Liver (tissue), 9 donors: ENCODE results near the gene ATP6V1F. TPM values are rescaled to one million over a fixed set of nuclear protein-coding genes. Genes with fewer than 3 reads are reported as not detected.

Experiments used
- DNase-seq: peaks from one replicate; pipeline ENCODE4 v3.0.0-alpha.2; 2017; ENCODE audit warnings: low spot score
- H3K27ac ChIP-seq, 2 donors: one replicate each; pipeline ENCODE4 v1.7.0; 2013; ENCODE audit warnings: inconsistent platforms in 2 of 2, low read length in 2 of 2, control low read depth in 1 of 2, low read depth in 1 of 2, mild to moderate bottlenecking in 1 of 2
- H3K27me3 ChIP-seq, 4 donors: one replicate each; pipeline versions ENCODE4 v1.6.1 to v1.7.0; 2013; ENCODE audit warnings: low read length in 3 of 4, inconsistent platforms in 1 of 4, mild to moderate bottlenecking in 1 of 4, moderate library complexity in 1 of 4; ENCODE audit not compliant: control insufficient read depth in 4 of 4, insufficient read depth in 4 of 4
- H3K36me3 ChIP-seq, 4 donors: one replicate each; pipeline versions ENCODE4 v1.6.1 to v1.7.0; 2013; ENCODE audit warnings: low read length in 3 of 4, mild to moderate bottlenecking in 3 of 4, low read depth in 1 of 4, moderate library complexity in 1 of 4; ENCODE audit not compliant: control insufficient read depth in 4 of 4, insufficient read depth in 3 of 4
- H3K4me1 ChIP-seq, 4 donors: one replicate each; pipeline versions ENCODE4 v1.6.1 to v1.7.0; 2013; ENCODE audit warnings: low read length in 3 of 4, mild to moderate bottlenecking in 3 of 4, moderate library complexity in 1 of 4; ENCODE audit not compliant: control insufficient read depth in 4 of 4, insufficient read depth in 4 of 4
- H3K4me3 ChIP-seq, 3 donors: one replicate each; pipeline versions ENCODE4 v1.6.1 to v1.7.0; 2013; ENCODE audit warnings: low read length in 3 of 3, control low read depth in 1 of 3, low read depth in 1 of 3, mild to moderate bottlenecking in 1 of 3
- H3K9ac ChIP-seq, 2 donors: one replicate each; pipeline ENCODE4 v1.7.0; 2013; ENCODE audit warnings: low read length in 2 of 2, mild to moderate bottlenecking in 2 of 2, moderate library complexity in 2 of 2, control low read depth in 1 of 2, low read depth in 1 of 2
- H3K9me3 ChIP-seq, 4 donors: one replicate each; pipeline versions ENCODE4 v1.6.1 to v1.7.0; 2013; ENCODE audit warnings: low read length in 3 of 4; ENCODE audit not compliant: control insufficient read depth in 4 of 4
- ATF3 ChIP-seq: IDR thresholded peaks from 2 replicates; pipeline ENCODE4 v1.6.1; 2016; ENCODE audit warnings: antibody characterized with exemption
- CTCF ChIP-seq: fragments of 150-350 bp; IDR thresholded peaks from 2 replicates; pipeline ENCODE4 v1.5.1; 2017; ENCODE audit warnings: improper control_type of control experiment, low read depth, low read length; ENCODE audit not compliant: missing input control
- EGR1 ChIP-seq, 2 donors: IDR thresholded peaks; 2 replicates each; pipeline ENCODE4 v1.6.1; 2016 to 2018; ENCODE audit warnings: antibody characterized with exemption in 2 of 2, low read depth in 2 of 2
- FOXA1 ChIP-seq: IDR thresholded peaks from 2 replicates; pipeline ENCODE4 v1.6.1; 2016; ENCODE audit warnings: antibody characterized with exemption
- FOXA2 ChIP-seq: IDR thresholded peaks from 2 replicates; pipeline ENCODE4 v1.6.1; 2016; ENCODE audit warnings: antibody characterized with exemption
- GABPA ChIP-seq, 2 donors: IDR thresholded peaks in 1 of 2; conservative IDR thresholded peaks in 1 of 2; 2 replicates each; pipeline ENCODE4 v1.6.1; 2016; ENCODE audit warnings: antibody characterized with exemption in 2 of 2, mild to moderate bottlenecking in 1 of 2, moderate library complexity in 1 of 2
- HNF4A ChIP-seq, 2 donors: conservative IDR thresholded peaks; 2 replicates each; pipeline ENCODE4 v1.6.1; 2016; ENCODE audit warnings: antibody characterized with exemption in 2 of 2, mild to moderate bottlenecking in 2 of 2
- HNF4G ChIP-seq: IDR thresholded peaks from 2 replicates; pipeline ENCODE4 v1.6.1; 2016; ENCODE audit warnings: antibody characterized with exemption
- JUND ChIP-seq, 2 donors: IDR thresholded peaks; 2 replicates each; pipeline ENCODE4 v1.6.1; 2016; ENCODE audit warnings: antibody characterized with exemption in 2 of 2
- MAX ChIP-seq: IDR thresholded peaks from 2 replicates; pipeline ENCODE4 v1.6.1; 2016; ENCODE audit warnings: antibody characterized with exemption
- NR2F2 ChIP-seq: IDR thresholded peaks from 2 replicates; pipeline ENCODE4 v1.6.1; 2016; ENCODE audit warnings: antibody characterized with exemption
- RAD21 ChIP-seq, 2 donors: IDR thresholded peaks; 2 replicates each; pipeline ENCODE4 v1.6.1; 2016; ENCODE audit warnings: antibody characterized with exemption in 2 of 2, mild to moderate bottlenecking in 2 of 2
- REST ChIP-seq: IDR thresholded peaks from 2 replicates; pipeline ENCODE4 v1.6.1; 2016; ENCODE audit warnings: antibody characterized with exemption, mild to moderate bottlenecking
- RXRA ChIP-seq, 2 donors: IDR thresholded peaks; 2 replicates each; pipeline ENCODE4 v1.6.1; 2017 to 2018; ENCODE audit warnings: antibody characterized with exemption in 2 of 2, mild to moderate bottlenecking in 1 of 2
- SP1 ChIP-seq: IDR thresholded peaks from 2 replicates; pipeline ENCODE4 v1.6.1; 2018; ENCODE audit warnings: antibody characterized with exemption, mild to moderate bottlenecking
- YY1 ChIP-seq: IDR thresholded peaks from 2 replicates; pipeline ENCODE4 v1.6.1; 2016; ENCODE audit warnings: antibody characterized with exemption, mild to moderate bottlenecking
- WGBS: extraction: QIAGEN DNeasy Blood & Tissue Kit; methylation state at CpG from one replicate; pipeline ENCODE4 v1.1.7; 2013; 5-methylcytosine and 5-hydroxymethylcytosine counted together
- polyA plus RNA-seq, 2 donors: library from polyadenylated mRNA; stranded (reverse) in 1 of 2; unstranded in 1 of 2; fragments of 200-250 nt in 1 of 2; fragments of >200 nt in 1 of 2; fragmentation: Nextera tagmentation in 1 of 2; extraction: Ambion mirVana in 1 of 2; gene quantifications; one replicate each; pipeline versions ENCODE4 v1.2.1 to v1.2.3, GENCODE V29; 2013 to 2015
- total RNA-seq, 2 donors: library from RNA; depleted of rRNA; stranded (reverse); fragments of >200 nt; gene quantifications; one replicate each; pipeline ENCODE4 v1.2.3, GENCODE V29; 2014
- donor health status: healthy.
- donor health status: healthy.
- donor health status: healthy.
- donor health status: healthy.
- donor health status: healthy.

ATP6V1F gene
- total and polyA plus RNA-seq, 4 donors: 23.1 to 111 (median 47.1) TPM

GRCh38 chr7:128845475-128845874 is 17.2 kb upstream of the ATP6V1F start:
- Histone ChIP-seq H3K36me3 (no peaks in the 10 kb centered on the region), H3K27ac (no peak overlapping the region), H3K9me3 (no peaks in the 10 kb centered on the region), H3K9ac (no peak overlapping the region), H3K4me1 (no peaks in the 10 kb centered on the region), H3K27me3 (no peaks in the 10 kb centered on the region), H3K4me3 (no peak overlapping the region)
- TF ChIP-seq JUND (IDR thresholded peaks at IDR 0.05): no peak
- TF ChIP-seq FOXA2: no peak
- TF ChIP-seq EGR1 (IDR thresholded peaks at IDR 0.05; ENCODE audit: low read depth in 2 of 2): no peak
- TF ChIP-seq GABPA (IDR thresholded peaks at IDR 0.05 in 1 of 2, conservative IDR thresholded peaks at IDR 0.05 in 1 of 2): no peak
- TF ChIP-seq CTCF: no peak
- no peak for TF ChIP-seq RAD21 (IDR thresholded peaks at IDR 0.05)
- TF ChIP-seq REST: no peak
- no peak for TF ChIP-seq RXRA (IDR thresholded peaks at IDR 0.05)
- TF ChIP-seq HNF4A (conservative IDR thresholded peaks at IDR 0.05): no peak
- no peak for TF ChIP-seq FOXA1
- TF ChIP-seq NR2F2: no peak
- no peak for TF ChIP-seq ATF3
- DNase-seq: no peak
- 88% methylated on average over 5 of the region's 5 CpGs for WGBS

GRCh38 chr7:128845987-128846386 is 16.7 kb upstream of the ATP6V1F start:
- H3K4me1 ChIP-seq: no peaks in the 10 kb centered on the region
- H3K9me3 ChIP-seq: no peaks in the 10 kb centered on the region
- WGBS: 89% methylated on average over 19 of the region's 19 CpGs
- no peak overlapping the region for H3K9ac ChIP-seq
- TF ChIP-seq YY1: no peak
- TF ChIP-seq MAX: no peak
- TF ChIP-seq JUND (IDR thresholded peaks at IDR 0.05): no peak
- no peak for TF ChIP-seq EGR1 (IDR thresholded peaks at IDR 0.05; ENCODE audit: low read depth in 2 of 2)
- no peak for TF ChIP-seq SP1
- no peak for TF ChIP-seq RXRA (IDR thresholded peaks at IDR 0.05)
- TF ChIP-seq HNF4A (conservative IDR thresholded peaks at IDR 0.05): no peak
- no peak for TF ChIP-seq GABPA (IDR thresholded peaks at IDR 0.05 in 1 of 2, conservative IDR thresholded peaks at IDR 0.05 in 1 of 2)
- no peak for TF ChIP-seq REST
- TF ChIP-seq FOXA2: no peak
- no peak for TF ChIP-seq HNF4G
- H3K36me3 ChIP-seq: no peaks in the 10 kb centered on the region
- no peak overlapping the region for H3K27ac ChIP-seq
- no peak overlapping the region for H3K4me3 ChIP-seq
- DNase-seq: no peak
- H3K27me3 ChIP-seq: no peaks in the 10 kb centered on the region
